IMR-90 (cell line): Measurements from ENCODE around the gene MTURN. TPM values are rescaled to one million over a fixed set of nuclear protein-coding genes. Genes with fewer than 3 reads are reported as not detected.

Source experiments
- ATAC-seq: fragments of 200-7000 bp; cut with Tn5 transposase; 2 replicates; pipeline ENCODE4 v1.9.1; 2020; ENCODE audit warnings: low read depth, mild to moderate bottlenecking, moderate library complexity
- BruUV-seq: library from RNA; stranded (reverse); fragments of 400-500 nt; replicated peaks from 2 replicates; lab custom pipeline; 2021; lab: Mats Ljungman, UMichigan
- CTCF ChIA-PET: fragments of 300-600 bp; formaldehyde crosslinking; extraction: SDS; loops from one replicate; lab custom pipeline; 2021; ENCODE audit warnings: antibody characterized with exemption; lab: Yijun Ruan, JAX
- POLR2A ChIA-PET: fragments of 300-600 bp; sonication (Branson Sonifier 250); formaldehyde crosslinking; loops from one replicate; lab custom pipeline; 2022; ENCODE audit warnings: antibody characterized with exemption; ENCODE audit not compliant: unreplicated experiment; lab: Charles Lee
- DNase-seq: peaks from one replicate; pipeline ENCODE4 v3.0.0; 2013
- H2AFZ ChIP-seq: replicated peaks from 2 replicates; pipeline ENCODE3; 2013; ENCODE audit warnings: low read length, mild to moderate bottlenecking; ENCODE audit not compliant: poor library complexity
- H2AK5ac ChIP-seq: 2 replicates; pipeline ENCODE4 v1.6.1; 2013; ENCODE audit warnings: low read depth, low read length, inconsistent platforms
- H2AK9ac ChIP-seq: replicated peaks from 2 replicates; pipeline ENCODE3; 2013; ENCODE audit warnings: mild to moderate bottlenecking, low read depth, low read length, moderate library complexity; ENCODE audit not compliant: poor library complexity
- H2BK120ac ChIP-seq: 2 replicates; pipeline ENCODE4 v1.6.1; 2013; ENCODE audit warnings: low read depth, low read length, inconsistent platforms
- H2BK15ac ChIP-seq: 3 replicates; pipeline ENCODE4 v1.6.1; 2013; ENCODE audit warnings: low read depth, low read length, inconsistent platforms
- H2BK20ac ChIP-seq: 2 replicates; pipeline ENCODE4 v1.6.1; 2013; ENCODE audit warnings: low read depth, mild to moderate bottlenecking, inconsistent platforms, low read length, moderate library complexity
- H2BK5ac ChIP-seq: 2 replicates; pipeline ENCODE4 v1.6.1; 2013; ENCODE audit warnings: mild to moderate bottlenecking, low read depth, low read length, inconsistent platforms; ENCODE audit not compliant: poor library complexity, severe bottlenecking
- H3K14ac ChIP-seq: replicated peaks from 2 replicates; pipeline ENCODE4 v1.6.1; 2013; ENCODE audit warnings: low read depth, low read length, inconsistent platforms
- H3K18ac ChIP-seq: 2 replicates; pipeline ENCODE4 v1.6.1; 2013; ENCODE audit warnings: low read depth, low read length, control low read depth
- H3K23ac ChIP-seq: 2 replicates; pipeline ENCODE4 v1.6.1; 2013; ENCODE audit warnings: low read depth, low read length, inconsistent platforms
- H3K27ac ChIP-seq: 2 replicates; pipeline ENCODE4 v1.5.1; 2013; ENCODE audit warnings: mild to moderate bottlenecking, control low read depth, low read length; ENCODE audit not compliant: insufficient read depth
- H3K27me3 ChIP-seq: 2 replicates; pipeline ENCODE4 v1.6.1; 2013; ENCODE audit warnings: low read length; ENCODE audit not compliant: control insufficient read depth, insufficient read depth
- H3K36me3 ChIP-seq: 2 replicates; pipeline ENCODE4 v1.6.1; 2013; ENCODE audit warnings: low read length, mixed read lengths; ENCODE audit not compliant: control insufficient read depth, insufficient read depth
- H3K4ac ChIP-seq: 2 replicates; pipeline ENCODE4 v1.6.1; 2013; ENCODE audit warnings: low read depth, low read length, inconsistent platforms
- H3K4me1 ChIP-seq: 2 replicates; pipeline ENCODE4 v1.6.1; 2013; ENCODE audit warnings: low read length, mixed read lengths; ENCODE audit not compliant: control insufficient read depth, insufficient read depth
- H3K4me2 ChIP-seq: 2 replicates; pipeline ENCODE4 v1.6.1; 2013; ENCODE audit warnings: low read depth, mild to moderate bottlenecking, control low read depth, low read length, moderate library complexity
- H3K4me3 ChIP-seq: 2 replicates; pipeline ENCODE4 v1.5.1; 2013; ENCODE audit warnings: low read depth, mild to moderate bottlenecking, control low read depth, low read length, moderate library complexity; ENCODE audit not compliant: insufficient read depth
- H3K56ac ChIP-seq: 2 replicates; pipeline ENCODE4 v1.6.1; 2013; ENCODE audit warnings: low read length, inconsistent platforms; ENCODE audit not compliant: insufficient read depth; ENCODE audit errors: extremely low read depth
- H3K79me1 ChIP-seq, 2 experiments: 2 replicates each; pipeline ENCODE4 v1.6.1; 2013; ENCODE audit warnings: low read length in 2 of 2, inconsistent platforms in 1 of 2, low read depth in 1 of 2
- H3K9ac ChIP-seq: 2 replicates; pipeline ENCODE4 v1.6.1; 2013; ENCODE audit warnings: low read depth, low read length, control low read depth
- H3K9me1 ChIP-seq: 2 replicates; pipeline ENCODE4 v1.6.1; 2013; ENCODE audit warnings: low read length, inconsistent platforms; ENCODE audit not compliant: insufficient read depth
- H3K9me3 ChIP-seq: 2 replicates; pipeline ENCODE4 v1.6.1; 2013; ENCODE audit warnings: low read length; ENCODE audit not compliant: control insufficient read depth, insufficient read depth
- H4K20me1 ChIP-seq: 2 replicates; pipeline ENCODE4 v1.6.1; 2013; ENCODE audit warnings: low read length, inconsistent platforms; ENCODE audit not compliant: insufficient read depth
- H4K5ac ChIP-seq: 2 replicates; pipeline ENCODE4 v1.6.1; 2013; ENCODE audit warnings: mild to moderate bottlenecking, low read depth, low read length, control low read depth
- H4K8ac ChIP-seq, 2 experiments: 2 replicates each; pipeline ENCODE4 v1.6.1; 2013; ENCODE audit warnings: low read depth in 2 of 2, low read length in 2 of 2, control low read depth in 1 of 2, inconsistent platforms in 1 of 2
- H4K91ac ChIP-seq: 2 replicates; pipeline ENCODE4 v1.6.1; 2013; ENCODE audit warnings: low read depth, low read length, inconsistent platforms; ENCODE audit not compliant: insufficient read depth
- BHLHE40 ChIP-seq: fragments of 150-350 bp; IDR thresholded peaks from 2 replicates; pipeline ENCODE4 v1.6.1; 2016; ENCODE audit warnings: mild to moderate bottlenecking, low read depth, low read length
- CEBPB ChIP-seq: IDR thresholded peaks from 2 replicates; pipeline ENCODE4 v1.6.1; 2012; ENCODE audit warnings: low read depth, low read length, improper control_type of control experiment
- CHD1 ChIP-seq: IDR thresholded peaks from 2 replicates; pipeline ENCODE4 v1.6.1; 2012; ENCODE audit warnings: low read depth, low read length, improper control_type of control experiment
- ELK1 ChIP-seq: fragments of 150-350 bp; IDR thresholded peaks from 2 replicates; pipeline ENCODE4 v1.6.1; 2016; ENCODE audit warnings: low read depth, mild to moderate bottlenecking, low read length, moderate library complexity, borderline replicate concordance
- FOS ChIP-seq: fragments of 150-350 bp; IDR thresholded peaks from 2 replicates; pipeline ENCODE4 v1.6.1; 2016; ENCODE audit warnings: low read depth, low read length
- MAFK ChIP-seq: IDR thresholded peaks from 2 replicates; pipeline ENCODE4 v1.6.1; 2012; ENCODE audit warnings: low read depth, low read length, improper control_type of control experiment
- MAZ ChIP-seq: IDR thresholded peaks from 2 replicates; pipeline ENCODE4 v1.6.1; 2012; ENCODE audit warnings: low read depth, mild to moderate bottlenecking, low read length, improper control_type of control experiment, moderate library complexity, borderline replicate concordance
- MXI1 ChIP-seq: IDR thresholded peaks from 2 replicates; pipeline ENCODE4 v1.6.1; 2012; ENCODE audit warnings: low read depth, mild to moderate bottlenecking, low read length, moderate library complexity, borderline replicate concordance
- NFE2L2 ChIP-seq: fragments of 150-350 bp; IDR thresholded peaks from 2 replicates; pipeline ENCODE4 v1.6.1; 2016; ENCODE audit warnings: low read depth, mild to moderate bottlenecking, low read length
- POLR2A ChIP-seq: IDR thresholded peaks from 2 replicates; pipeline ENCODE4 v1.6.1; 2012; ENCODE audit warnings: mild to moderate bottlenecking, low read depth, low read length
- RAD21 ChIP-seq: IDR thresholded peaks from 2 replicates; pipeline ENCODE4 v1.6.1; 2012; ENCODE audit warnings: low read length, improper control_type of control experiment
- RCOR1 ChIP-seq: IDR thresholded peaks from 2 replicates; pipeline ENCODE4 v1.6.1; 2012; ENCODE audit warnings: mild to moderate bottlenecking, low read length, improper control_type of control experiment; ENCODE audit not compliant: insufficient replicate concordance
- RFX5 ChIP-seq: IDR thresholded peaks from 2 replicates; pipeline ENCODE4 v1.8.0; 2012; ENCODE audit warnings: low read depth, mild to moderate bottlenecking, low read length, moderate library complexity
- SMC3 ChIP-seq: fragments of 150-350 bp; IDR thresholded peaks from 2 replicates; pipeline ENCODE4 v1.6.1; 2016; ENCODE audit warnings: low read depth, mild to moderate bottlenecking, antibody characterized with exemption, low read length, moderate library complexity
- USF2 ChIP-seq: fragments of 150-350 bp; IDR thresholded peaks from 2 replicates; pipeline ENCODE4 v1.6.1; 2017; ENCODE audit warnings: mild to moderate bottlenecking, antibody characterized with exemption, low read length, low read depth
- WGBS, 2 experiments: methylation state at CpG; one replicate each; pipeline versions ENCODE4 v1.1.5 to v1.1.7; 2013; ENCODE audit warnings: missing lambda C conversion rate in 2 of 2; ENCODE audit not compliant: insufficient read length in 1 of 2; ENCODE audit errors: extremely low coverage in 2 of 2; 5-methylcytosine and 5-hydroxymethylcytosine counted together
- dilution Hi-C: fragments of 300-500 bp; cut with HindIII; formaldehyde crosslinking; loops from one replicate; pipeline ENCODE4 v1.14.3; 2018; ENCODE audit warnings: low sequenced_read_pairs; ENCODE audit not compliant: unreplicated experiment
- in situ Hi-C: fragments of 300-500 bp; cut with MboI; formaldehyde crosslinking; loops from 3 replicates; pipeline ENCODE4 v1.14.3; 2019; ENCODE audit warnings: low sequenced_read_pairs, inconsistent platforms, mixed read lengths
- intact Hi-C: fragments of 100-400 bp; cut with micrococcal nuclease; formaldehyde crosslinking; loops from 2 replicates; pipeline ENCODE4 v1.10.0; 2022
- polyA plus RNA-seq, 3 experiments: library from polyadenylated mRNA; depleted of rRNA; stranded (reverse); fragments of >200 nt; gene quantifications; 2 replicates each; pipeline ENCODE4 v1.2.3, GENCODE V29; 2012; ENCODE audit warnings: low replicate concordance in 1 of 3
- total RNA-seq: library from RNA; depleted of rRNA; stranded (reverse); fragments of >200 nt; gene quantifications from 2 replicates; pipeline ENCODE4 v1.2.3, GENCODE V29; 2012
- TF ChIP-seq, protein P1 (sequence below): conservative IDR thresholded peaks from 2 replicates; pipeline ENCODE4 v1.5.1; 2012; ENCODE audit warnings: mild to moderate bottlenecking, low read depth, low read length, improper control_type of control experiment

The MTURN gene
- total and polyA plus RNA-seq, 2 of the 4 experiments (the other 2 are of a cell fraction), result 2.8 to 5.6 TPM

DNA sequence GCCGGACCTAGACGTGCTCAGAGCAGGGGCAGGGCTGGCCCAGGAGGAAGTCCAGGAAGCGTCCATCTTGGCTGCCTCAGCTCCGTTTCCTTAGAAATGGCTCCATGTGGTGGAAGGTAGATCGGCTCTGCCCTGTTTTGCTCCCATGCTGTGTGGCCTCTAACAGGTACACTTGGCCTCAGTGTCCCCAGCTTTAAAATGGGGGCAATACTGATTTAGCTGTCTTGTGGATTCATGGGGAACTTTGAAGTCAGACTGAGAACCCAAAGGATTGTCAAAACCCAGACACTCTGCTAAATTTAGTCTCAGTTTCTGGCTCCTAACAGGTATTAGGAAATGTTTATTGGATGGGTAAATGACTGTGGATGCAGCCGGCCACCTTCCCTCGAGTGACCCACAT, 15.9 kb downstream of the MTURN start:
- in situ Hi-C loops (no loop called here), dilution Hi-C loops (no loop called here), intact Hi-C loops (no loop called here)
- no peak overlapping the region for H3K27ac ChIP-seq
- H4K20me1 ChIP-seq, result no peaks in the 10 kb centered on the region
- H3K36me3 ChIP-seq, result peaks cover 3% of the 10 kb centered on the region
- ChIA-PET POLR2A (no interaction called here), CTCF (no interaction called here)
- H3K9me1 ChIP-seq, result peaks cover 3% of the 10 kb centered on the region; the same call in 1 of the 2 replicates
- H3K18ac ChIP-seq, result no peak overlapping the region
- no peak overlapping the region for H3K56ac ChIP-seq
- H3K4me3 ChIP-seq, result no peak overlapping the region
- H4K8ac ChIP-seq, result no peak overlapping the region
- H2BK5ac ChIP-seq, result no peak overlapping the region
- no peaks in the 10 kb centered on the region for H3K27me3 ChIP-seq
- no peak overlapping the region for H4K5ac ChIP-seq
- H4K91ac ChIP-seq, result no peak overlapping the region
- no peak overlapping the region for H3K23ac ChIP-seq
- no peak overlapping the region for H2AFZ ChIP-seq
- no peak for DNase-seq
- H3K79me1 ChIP-seq, result peaks cover 0 to under 1% of the 10 kb centered on the region in 2 experiments; a peak in 2 of 4 replicates
- TF ChIP-seq USF2 (no peak), CHD1 (no peak), POLR2A (no peak), RFX5 (no peak), MAZ (no peak), SMC3 (no peak), CEBPB (no peak), RCOR1 (no peak), BHLHE40 (no peak), ELK1 (no peak), MAFK (no peak), RAD21 (no peak), MXI1 (no peak), NFE2L2 (no peak), FOS (no peak)
- TF ChIP-seq, protein P1, sequence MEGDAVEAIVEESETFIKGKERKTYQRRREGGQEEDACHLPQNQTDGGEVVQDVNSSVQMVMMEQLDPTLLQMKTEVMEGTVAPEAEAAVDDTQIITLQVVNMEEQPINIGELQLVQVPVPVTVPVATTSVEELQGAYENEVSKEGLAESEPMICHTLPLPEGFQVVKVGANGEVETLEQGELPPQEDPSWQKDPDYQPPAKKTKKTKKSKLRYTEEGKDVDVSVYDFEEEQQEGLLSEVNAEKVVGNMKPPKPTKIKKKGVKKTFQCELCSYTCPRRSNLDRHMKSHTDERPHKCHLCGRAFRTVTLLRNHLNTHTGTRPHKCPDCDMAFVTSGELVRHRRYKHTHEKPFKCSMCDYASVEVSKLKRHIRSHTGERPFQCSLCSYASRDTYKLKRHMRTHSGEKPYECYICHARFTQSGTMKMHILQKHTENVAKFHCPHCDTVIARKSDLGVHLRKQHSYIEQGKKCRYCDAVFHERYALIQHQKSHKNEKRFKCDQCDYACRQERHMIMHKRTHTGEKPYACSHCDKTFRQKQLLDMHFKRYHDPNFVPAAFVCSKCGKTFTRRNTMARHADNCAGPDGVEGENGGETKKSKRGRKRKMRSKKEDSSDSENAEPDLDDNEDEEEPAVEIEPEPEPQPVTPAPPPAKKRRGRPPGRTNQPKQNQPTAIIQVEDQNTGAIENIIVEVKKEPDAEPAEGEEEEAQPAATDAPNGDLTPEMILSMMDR, result no peak
- ATAC-seq, result no peak
- no peak overlapping the region for H3K9ac ChIP-seq
- WGBS, 2 experiments, result 78% methylated on average over 3 of the region's 7 CpGs; no CpG with 5 or more reads in 1 of the 2 experiments
- H3K14ac ChIP-seq, result no peak overlapping the region
- no peak overlapping the region for H2AK5ac ChIP-seq
- H2BK15ac ChIP-seq, result no peak overlapping the region
- H3K4me1 ChIP-seq, result peaks cover 3% of the 10 kb centered on the region; the same call in 1 of the 2 replicates
- no peak overlapping the region for H2BK120ac ChIP-seq
- H3K4me2 ChIP-seq, result no peak overlapping the region
- no peaks in the 10 kb centered on the region for H3K9me3 ChIP-seq
- H2BK20ac ChIP-seq, result no peak overlapping the region
- BruUV-seq, result no TSS peak
- H2AK9ac ChIP-seq, result no peak overlapping the region
- H3K4ac ChIP-seq, result no peak overlapping the region
